B cell (primary cell): ENCODE measurements around the gene COL4A3. TPM values are rescaled to one million over a fixed set of nuclear protein-coding genes. Genes with fewer than 3 reads are reported as not detected.

Experiments used
- ATAC-seq: fragments of 200-7000 bp; cut with Tn5 transposase; one replicate; pipeline ENCODE4 v1.10.0; 2021; ENCODE audit warnings: low read depth, mild to moderate bottlenecking, moderate number of reproducible peaks, moderate library complexity
- CTCF ChIA-PET: fragments of 350-600 bp; sonication (Branson Sonifier 250); formaldehyde crosslinking; loops from one replicate; lab custom pipeline; 2021; ENCODE audit warnings: antibody characterized with exemption, inconsistent platforms; lab: Charles Lee
- POLR2A ChIA-PET: fragments of 350-600 bp; sonication (Branson Sonifier 250); formaldehyde crosslinking; loops from one replicate; lab custom pipeline; 2021; ENCODE audit warnings: antibody characterized with exemption; lab: Charles Lee
- DNase-seq: peaks from one replicate; pipeline ENCODE4 v3.0.0; 2013
- H2AFZ ChIP-seq: 2 replicates; pipeline ENCODE4 v1.6.1; 2012; ENCODE audit warnings: mild to moderate bottlenecking, low read depth, low read length; ENCODE audit not compliant: insufficient read depth, poor library complexity, severe bottlenecking
- H3K27ac ChIP-seq, 2 donors: 1 replicate in 1 of 2; 2 replicates in 1 of 2; pipeline ENCODE4 v1.5.1; 2012 to 2013; ENCODE audit warnings: low read length in 2 of 2, mild to moderate bottlenecking in 2 of 2, moderate library complexity in 1 of 2
- H3K27me3 ChIP-seq, 4 experiments: fragments of 200-600 bp in 1 of 4; sonication (generic) in 1 of 4; replicated peaks in 1 of 4; 1 replicate in 2 of 4; 2 replicates in 2 of 4; pipeline versions ENCODE4 v1.6.1 to v1.7.0; 2013 to 2016; ENCODE audit warnings: low read length in 3 of 4, mild to moderate bottlenecking in 2 of 4, mixed read lengths in 1 of 4, moderate library complexity in 1 of 4; ENCODE audit not compliant: insufficient read depth in 4 of 4, control insufficient read depth in 3 of 4; ENCODE audit errors: control extremely low read depth in 1 of 4
- H3K36me3 ChIP-seq, 2 experiments: replicated peaks in 1 of 2; 1 replicate in 1 of 2; 2 replicates in 1 of 2; pipeline versions ENCODE4 v1.6.1 to v1.7.1; 2013; ENCODE audit warnings: low read length in 1 of 2; ENCODE audit not compliant: insufficient read depth in 2 of 2, control insufficient read depth in 1 of 2; ENCODE audit errors: control extremely low read depth in 1 of 2, extremely low read depth in 1 of 2
- H3K4me1 ChIP-seq, 2 donors: fragments of 200-600 bp in 1 of 2; sonication (generic) in 1 of 2; 1 replicate in 1 of 2; 2 replicates in 1 of 2; pipeline versions ENCODE4 v1.5.1 to v1.6.1; 2013 to 2017; ENCODE audit warnings: low read length in 2 of 2; ENCODE audit not compliant: control insufficient read depth in 2 of 2, insufficient read depth in 2 of 2
- H3K4me2 ChIP-seq: replicated peaks from 2 replicates; pipeline ENCODE3; 2012; ENCODE audit warnings: mild to moderate bottlenecking, low read depth, low read length; ENCODE audit not compliant: poor library complexity, severe bottlenecking
- H3K4me3 ChIP-seq, 5 experiments: fragments of 200-600 bp in 1 of 5; sonication (generic) in 1 of 5; 1 replicate in 3 of 5; 2 replicates in 2 of 5; pipeline versions ENCODE4 v1.5.1 to v1.7.0; 2011 to 2016; ENCODE audit warnings: low read length in 4 of 5, mild to moderate bottlenecking in 4 of 5, low read depth in 2 of 5, control low read depth in 1 of 5, moderate library complexity in 1 of 5; ENCODE audit not compliant: insufficient read depth in 1 of 5; ENCODE audit errors: control extremely low read depth in 1 of 5, extremely low read depth in 1 of 5
- H3K79me2 ChIP-seq: fragments of 200-600 bp; sonication (generic); one replicate; pipeline ENCODE4 v1.6.0; 2016; ENCODE audit warnings: low read length; ENCODE audit not compliant: control insufficient read depth, insufficient read depth
- H3K9ac ChIP-seq: fragments of 200-600 bp; sonication (generic); 2 replicates; pipeline ENCODE4 v1.6.1; 2017; ENCODE audit warnings: mild to moderate bottlenecking, low read length, moderate library complexity
- H3K9me3 ChIP-seq, 3 donors: one replicate each; pipeline versions ENCODE4 v1.6.1 to v1.7.1; 2013; ENCODE audit warnings: low read length in 2 of 3; ENCODE audit not compliant: control insufficient read depth in 2 of 3, insufficient read depth in 1 of 3; ENCODE audit errors: control extremely low read depth in 1 of 3
- H4K20me1 ChIP-seq: 2 replicates; pipeline ENCODE4 v1.6.0; 2012; ENCODE audit warnings: mild to moderate bottlenecking, low read length; ENCODE audit not compliant: insufficient read depth, control insufficient read depth, poor library complexity, severe bottlenecking
- H3K27ac Mint-ChIP-seq: one replicate; pipeline ENCODE4 v1.8.0; 2021; ENCODE audit warnings: mixed read lengths
- H3K27me3 Mint-ChIP-seq: one replicate; pipeline ENCODE4 v1.8.0; 2021; ENCODE audit warnings: mixed read lengths
- H3K4me1 Mint-ChIP-seq: one replicate; pipeline ENCODE4 v1.8.0; 2021; ENCODE audit warnings: mixed read lengths
- H3K4me3 Mint-ChIP-seq: one replicate; pipeline ENCODE4 v1.8.0; 2021; ENCODE audit warnings: mixed read lengths
- H3K9me3 Mint-ChIP-seq: one replicate; pipeline ENCODE4 v1.8.0; 2022; ENCODE audit warnings: mixed read lengths; ENCODE audit not compliant: insufficient read depth
- EZH2 ChIP-seq: IDR thresholded peaks from 2 replicates; pipeline ENCODE4 v1.6.1; 2012; ENCODE audit warnings: borderline replicate concordance, low read depth, mild to moderate bottlenecking, moderate library complexity, low read length; ENCODE audit not compliant: insufficient read depth, poor library complexity, severe bottlenecking
- whole genome bisulfite sequencing: methylation state at CpG from one replicate; pipeline ENCODE4 v1.1.5; 2013; ENCODE audit warnings: missing lambda C conversion rate; ENCODE audit not compliant: insufficient coverage; 5-methylcytosine and 5-hydroxymethylcytosine counted together
- intact Hi-C: fragments of 100-400 bp; cut with micrococcal nuclease; formaldehyde crosslinking; loops from one replicate; pipeline ENCODE4 v1.10.0; 2022
- polyA plus RNA-seq: library from polyadenylated mRNA; depleted of rRNA; stranded (reverse); fragments of >200 nt; gene quantifications from 2 replicates; pipeline ENCODE4 v1.2.3, GENCODE V29; 2012
- total RNA-seq, 2 donors: library from RNA; stranded (reverse); fragments of 120-200 nt in 1 of 2; gene quantifications; 1 replicate in 1 of 2; 2 replicates in 1 of 2; pipeline versions ENCODE4 v1.2.3 to v1.2.4, GENCODE V29; 2013 to 2022
- TF ChIP-seq, protein P1 (sequence below): fragments of 200-600 bp; IDR thresholded peaks from one replicate; pipeline ENCODE4 v1.8.0; 2022; ENCODE audit warnings: antibody characterized with exemption, mild to moderate bottlenecking

Gene COL4A3
- total and polyA plus RNA-seq, 2 donors (not counting 1 experiment from before 2014, with no cell fraction given): 33.4 to 45.9 TPM

DNA sequence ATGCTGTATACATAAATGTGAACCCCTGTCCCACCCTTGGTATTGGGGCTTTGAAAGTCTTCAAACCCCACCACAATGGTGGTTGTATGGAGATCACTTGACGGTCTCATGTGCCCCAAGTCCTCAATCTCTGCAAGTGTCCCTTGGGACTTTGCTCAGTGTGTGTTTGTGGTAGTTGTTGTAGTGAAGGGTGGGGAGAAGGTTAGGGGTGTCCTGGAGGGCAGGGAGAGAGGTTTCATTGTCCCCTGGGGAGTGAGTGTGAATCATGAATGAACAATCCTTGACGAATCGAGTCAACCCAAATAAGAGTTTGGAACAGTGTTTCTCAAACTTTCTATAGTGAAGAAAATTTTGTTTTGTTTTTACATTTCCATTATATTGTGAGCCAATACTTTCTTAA lies 28.1 kb downstream of the COL4A3 start:
- ATAC-seq: no peak
- TF ChIP-seq, protein P1, sequence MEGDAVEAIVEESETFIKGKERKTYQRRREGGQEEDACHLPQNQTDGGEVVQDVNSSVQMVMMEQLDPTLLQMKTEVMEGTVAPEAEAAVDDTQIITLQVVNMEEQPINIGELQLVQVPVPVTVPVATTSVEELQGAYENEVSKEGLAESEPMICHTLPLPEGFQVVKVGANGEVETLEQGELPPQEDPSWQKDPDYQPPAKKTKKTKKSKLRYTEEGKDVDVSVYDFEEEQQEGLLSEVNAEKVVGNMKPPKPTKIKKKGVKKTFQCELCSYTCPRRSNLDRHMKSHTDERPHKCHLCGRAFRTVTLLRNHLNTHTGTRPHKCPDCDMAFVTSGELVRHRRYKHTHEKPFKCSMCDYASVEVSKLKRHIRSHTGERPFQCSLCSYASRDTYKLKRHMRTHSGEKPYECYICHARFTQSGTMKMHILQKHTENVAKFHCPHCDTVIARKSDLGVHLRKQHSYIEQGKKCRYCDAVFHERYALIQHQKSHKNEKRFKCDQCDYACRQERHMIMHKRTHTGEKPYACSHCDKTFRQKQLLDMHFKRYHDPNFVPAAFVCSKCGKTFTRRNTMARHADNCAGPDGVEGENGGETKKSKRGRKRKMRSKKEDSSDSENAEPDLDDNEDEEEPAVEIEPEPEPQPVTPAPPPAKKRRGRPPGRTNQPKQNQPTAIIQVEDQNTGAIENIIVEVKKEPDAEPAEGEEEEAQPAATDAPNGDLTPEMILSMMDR: no peak
- TF ChIP-seq EZH2: no peak
- Mint-ChIP-seq H3K4me3 (no peak overlapping the region), H3K4me1 (peaks cover 13% of the 10 kb centered on the region), H3K27me3 (no peaks in the 10 kb centered on the region), H3K9me3 (no peaks in the 10 kb centered on the region), H3K27ac (no peak overlapping the region)
- Histone ChIP-seq H3K27ac (no peak overlapping the region), H3K27me3 (no peaks in the 10 kb centered on the region), H3K36me3 (no peaks in the 10 kb centered on the region), H3K9ac (no peak overlapping the region), H3K4me3 (no peak overlapping the region), H3K79me2 (no peaks in the 10 kb centered on the region), H4K20me1 (no peaks in the 10 kb centered on the region), H3K4me1 (no peaks in the 10 kb centered on the region), H3K9me3 (no peaks in the 10 kb centered on the region), H2AFZ (no peak overlapping the region), H3K4me2 (no peak overlapping the region)
- 100% methylated on average over 1 of the region's 3 CpGs for WGBS
- intact Hi-C loops: no loop called here
- no peak for DNase-seq
- CTCF ChIA-PET: no interaction called here
- POLR2A ChIA-PET: no interaction called here

DNA sequence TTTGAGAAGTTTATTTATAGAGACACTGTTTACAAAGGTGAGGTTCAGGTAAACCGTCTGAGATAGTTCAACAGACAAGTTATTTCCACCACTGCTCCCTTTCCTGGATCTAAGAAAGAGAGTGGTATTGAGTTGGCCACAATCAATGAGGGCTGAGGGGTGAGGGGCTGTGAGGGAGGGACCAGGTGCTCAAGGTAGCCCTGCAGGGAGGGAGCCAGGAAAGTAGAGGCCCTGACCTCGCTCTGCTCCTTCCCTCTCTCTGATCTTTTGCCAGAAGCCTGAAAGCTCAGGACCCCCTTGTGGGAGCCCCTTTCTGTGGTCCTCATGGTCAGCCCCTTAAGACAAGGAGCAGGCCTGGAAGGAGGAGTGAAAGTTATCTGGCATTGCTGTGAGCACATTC lies 29.8 kb downstream of the COL4A3 start:
- no peaks in the 10 kb centered on the region for H3K9me3 Mint-ChIP-seq
- intact Hi-C loops: no loop called here

More for the DNA sequence above, 29.8 kb downstream of the COL4A3 start:
- H3K9me3 ChIP-seq: no peaks in the 10 kb centered on the region
- ChIA-PET CTCF (no interaction called here), POLR2A (no interaction called here)
- no peaks in the 10 kb centered on the region for H3K79me2 ChIP-seq
- no peak overlapping the region for H3K4me3 Mint-ChIP-seq
- no peak overlapping the region for H3K9ac ChIP-seq
- peaks cover 5% of the 10 kb centered on the region for H3K4me1 Mint-ChIP-seq
- no peak for ATAC-seq
- H2AFZ ChIP-seq: no peak overlapping the region
- no peaks in the 10 kb centered on the region for H3K4me1 ChIP-seq
- no peak overlapping the region for H3K4me2 ChIP-seq
- H3K27ac Mint-ChIP-seq: no peak overlapping the region
- no peaks in the 10 kb centered on the region for H4K20me1 ChIP-seq
- no peaks in the 10 kb centered on the region for H3K27me3 Mint-ChIP-seq
- DNase-seq: no peak
- no peaks in the 10 kb centered on the region for H3K27me3 ChIP-seq
- no peak overlapping the region for H3K4me3 ChIP-seq
- no peak overlapping the region for H3K27ac ChIP-seq
- WGBS: 78% methylated on average over 1 of the region's 2 CpGs
- no peaks in the 10 kb centered on the region for H3K36me3 ChIP-seq
- no peak for TF ChIP-seq EZH2
- TF ChIP-seq, protein P1: no peak
